Bronchial epithelial cell (primary cell): ENCODE measurements around the gene HOXD1. TPM values are rescaled to one million over a fixed set of nuclear protein-coding genes. Genes with fewer than 3 reads are reported as not detected.

Experiments
- DNase-seq: peaks from one replicate; pipeline ENCODE4 v3.0.0-alpha.2; 2010; ENCODE audit warnings: low read depth
- FAIRE-seq: peaks from 2 replicates; lab custom pipeline; 2011; peaks lifted over from hg19 to GRCh38; lab: Jason Lieb, UNC
- H3K27me3 ChIP-seq: 2 replicates; pipeline ENCODE4 v1.5.1; 2011; ENCODE audit warnings: low read length; ENCODE audit not compliant: control insufficient read depth, insufficient read depth
- H3K36me3 ChIP-seq: 2 replicates; pipeline ENCODE4 v1.5.1; 2011; ENCODE audit warnings: low read length; ENCODE audit not compliant: control insufficient read depth, insufficient read depth
- H3K4me3 ChIP-seq: 2 replicates; pipeline ENCODE4 v1.5.1; 2011; ENCODE audit warnings: mild to moderate bottlenecking, low read depth, low read length, control low read depth
- total RNA-seq: library from RNA; depleted of rRNA; stranded (reverse); fragments of >200 nt; gene quantifications from 2 replicates; pipeline ENCODE4 v1.2.1, GENCODE V29; 2014
- TF ChIP-seq, protein P1 (sequence below): IDR thresholded peaks from 2 replicates; pipeline ENCODE4 v1.5.1; 2011; ENCODE audit warnings: mild to moderate bottlenecking, moderate library complexity, low read length, control low read depth, inconsistent platforms; ENCODE audit not compliant: insufficient read depth, severe bottlenecking

The HOXD1 gene
- total RNA-seq, 1 donor from 2014 or later, result not detected

DNA sequence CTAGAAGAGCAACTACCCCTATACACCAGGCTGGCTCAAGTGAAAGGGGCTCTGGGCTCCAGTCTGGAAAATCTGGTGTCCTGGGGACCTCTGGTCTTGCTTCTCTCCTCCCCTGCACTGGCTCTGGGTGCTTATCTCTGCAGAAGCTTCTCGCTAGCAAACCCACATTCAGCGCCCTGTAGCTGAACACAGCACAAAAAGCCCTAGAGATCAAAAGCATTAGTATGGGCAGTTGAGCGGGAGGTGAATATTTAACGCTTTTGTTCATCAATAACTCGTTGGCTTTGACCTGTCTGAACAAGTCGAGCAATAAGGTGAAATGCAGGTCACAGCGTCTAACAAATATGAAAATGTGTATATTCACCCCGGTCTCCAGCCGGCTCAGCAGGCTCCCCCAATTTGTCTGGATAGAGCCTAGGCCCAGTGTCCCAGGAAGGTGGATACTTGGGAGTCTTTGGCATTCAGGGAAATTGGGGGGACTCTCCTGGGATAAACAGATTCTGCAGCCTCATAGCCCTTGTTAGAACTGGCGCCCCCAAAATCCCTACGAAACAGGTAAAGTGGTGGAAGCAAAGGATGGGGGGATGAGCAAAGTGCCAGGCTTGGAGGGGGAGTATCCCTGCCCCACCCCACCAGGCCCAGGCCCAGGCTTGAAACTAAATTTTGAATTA is 39.6 kb upstream of the HOXD1 start:
- TF ChIP-seq, protein P1, sequence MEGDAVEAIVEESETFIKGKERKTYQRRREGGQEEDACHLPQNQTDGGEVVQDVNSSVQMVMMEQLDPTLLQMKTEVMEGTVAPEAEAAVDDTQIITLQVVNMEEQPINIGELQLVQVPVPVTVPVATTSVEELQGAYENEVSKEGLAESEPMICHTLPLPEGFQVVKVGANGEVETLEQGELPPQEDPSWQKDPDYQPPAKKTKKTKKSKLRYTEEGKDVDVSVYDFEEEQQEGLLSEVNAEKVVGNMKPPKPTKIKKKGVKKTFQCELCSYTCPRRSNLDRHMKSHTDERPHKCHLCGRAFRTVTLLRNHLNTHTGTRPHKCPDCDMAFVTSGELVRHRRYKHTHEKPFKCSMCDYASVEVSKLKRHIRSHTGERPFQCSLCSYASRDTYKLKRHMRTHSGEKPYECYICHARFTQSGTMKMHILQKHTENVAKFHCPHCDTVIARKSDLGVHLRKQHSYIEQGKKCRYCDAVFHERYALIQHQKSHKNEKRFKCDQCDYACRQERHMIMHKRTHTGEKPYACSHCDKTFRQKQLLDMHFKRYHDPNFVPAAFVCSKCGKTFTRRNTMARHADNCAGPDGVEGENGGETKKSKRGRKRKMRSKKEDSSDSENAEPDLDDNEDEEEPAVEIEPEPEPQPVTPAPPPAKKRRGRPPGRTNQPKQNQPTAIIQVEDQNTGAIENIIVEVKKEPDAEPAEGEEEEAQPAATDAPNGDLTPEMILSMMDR, result no peak
- Histone ChIP-seq H3K36me3 (no peaks in the 10 kb centered on the region), H3K4me3 (no peak overlapping the region), H3K27me3 (peaks cover 74% of the 10 kb centered on the region)
- FAIRE-seq, result no peak
- DNase-seq, result no peak

DNA sequence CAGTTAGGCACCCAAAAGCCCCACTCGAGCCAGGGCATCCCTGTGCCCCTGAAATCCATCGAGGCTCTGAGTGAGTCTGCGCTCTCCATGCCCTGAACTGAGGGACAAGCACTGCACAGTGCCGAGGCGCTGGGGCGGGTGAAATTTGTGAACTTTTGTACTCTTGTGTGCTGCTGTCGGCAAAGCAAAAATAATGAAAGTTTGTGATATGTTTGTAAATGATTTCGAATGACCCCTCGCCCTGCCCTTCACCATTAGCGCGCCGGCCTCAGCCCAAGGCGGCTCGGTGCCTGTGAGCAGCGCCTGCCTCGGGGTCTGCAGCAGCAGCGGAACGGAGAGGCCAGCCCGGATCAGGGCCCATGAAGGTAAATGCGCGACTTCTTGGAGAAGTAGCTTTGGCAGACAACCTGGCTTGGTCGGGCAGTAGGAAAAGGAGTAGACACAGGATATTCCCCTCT is 39.0 kb upstream of the HOXD1 start:
- H3K36me3 ChIP-seq, result no peaks in the 10 kb centered on the region
- no peak for DNase-seq
- H3K4me3 ChIP-seq, result no peak overlapping the region
- TF ChIP-seq, protein P1, result no peak
- peaks cover 76% of the 10 kb centered on the region for H3K27me3 ChIP-seq
- FAIRE-seq, result no peak

DNA sequence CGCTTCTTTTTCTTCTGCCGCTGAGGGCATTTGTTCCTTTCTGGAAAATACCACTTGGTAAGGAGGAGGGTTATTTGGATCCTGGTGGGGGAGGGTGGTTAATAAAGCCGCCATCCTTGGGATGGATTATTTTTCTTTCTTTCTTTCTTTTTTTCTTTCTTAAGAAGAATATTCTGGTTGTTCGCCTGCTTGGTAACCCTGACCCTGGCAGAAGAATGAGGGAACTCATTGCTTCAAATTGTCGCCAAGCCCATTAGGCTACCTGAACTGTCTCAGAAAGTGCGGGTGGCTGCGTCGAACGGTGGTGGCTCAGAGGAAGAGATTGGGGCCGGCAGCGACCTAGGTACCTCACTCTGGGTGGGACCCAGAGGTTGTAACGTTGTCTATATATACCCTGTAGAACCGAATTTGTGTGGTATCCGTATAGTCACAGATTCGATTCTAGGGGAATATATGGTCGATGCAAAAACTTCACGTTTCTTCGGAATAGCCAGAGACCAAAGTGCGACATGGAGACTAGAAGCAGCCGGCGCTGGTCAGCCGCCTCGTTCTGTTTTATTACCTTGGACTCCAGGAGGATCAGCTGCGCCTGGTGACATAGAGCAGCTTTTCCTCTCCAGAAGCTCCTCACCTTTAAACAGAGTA is 38.4 kb upstream of the HOXD1 start:
- DNase-seq (no peak), FAIRE-seq (no peak)
- no peak overlapping the region for H3K4me3 ChIP-seq

DNA sequence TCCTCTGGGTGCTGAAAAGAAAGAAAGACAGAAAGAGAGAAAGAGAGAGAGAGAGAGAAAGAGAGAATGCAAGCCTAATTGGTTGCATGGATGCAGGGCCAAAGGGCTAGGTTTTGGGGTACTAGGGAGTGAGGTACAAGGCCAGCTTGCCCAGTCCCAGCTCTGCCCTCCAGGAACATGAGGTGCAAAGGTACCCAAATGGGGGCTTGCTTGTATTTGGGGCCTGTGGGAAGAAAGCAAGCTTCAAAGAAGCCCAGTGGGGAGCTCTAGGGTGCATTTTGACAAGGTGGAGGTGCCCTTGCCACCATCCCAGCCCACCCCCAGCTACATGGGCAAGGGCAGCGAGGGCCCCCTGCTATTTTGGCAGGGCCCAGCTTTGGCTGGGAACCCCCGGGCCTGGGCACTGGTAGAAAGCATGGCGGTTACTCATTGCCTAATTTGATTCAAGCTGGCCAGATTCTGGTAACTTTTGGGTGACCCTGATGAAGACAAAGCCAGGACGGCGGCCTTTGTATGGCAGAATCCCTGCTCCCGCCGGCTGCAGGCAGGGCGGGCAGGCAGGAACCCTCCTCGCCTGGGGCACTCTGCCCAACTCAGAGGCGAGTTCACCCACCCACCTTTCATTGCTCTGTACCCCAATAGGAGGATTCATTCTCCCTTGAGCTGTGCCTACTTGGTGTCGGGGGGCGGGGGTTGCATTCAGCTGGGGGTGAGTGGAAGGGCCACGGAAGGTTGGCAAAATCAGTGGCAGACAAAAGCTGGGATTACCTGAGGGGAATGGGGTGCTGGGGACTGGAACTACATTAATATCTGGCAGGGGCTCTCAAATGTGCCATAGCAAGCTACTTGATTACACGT is 37.7 kb upstream of the HOXD1 start:
- Histone ChIP-seq H3K27me3 (peaks cover 75% of the 10 kb centered on the region), H3K4me3 (no peak overlapping the region), H3K36me3 (no peaks in the 10 kb centered on the region)
- TF ChIP-seq, protein P1, result no peak
- FAIRE-seq (no peak), DNase-seq (no peak)

More for the DNA sequence above, 38.4 kb upstream of the HOXD1 start:
- H3K36me3 ChIP-seq, result no peaks in the 10 kb centered on the region
- TF ChIP-seq, protein P1, result no peak
- peaks cover 77% of the 10 kb centered on the region for H3K27me3 ChIP-seq

DNA sequence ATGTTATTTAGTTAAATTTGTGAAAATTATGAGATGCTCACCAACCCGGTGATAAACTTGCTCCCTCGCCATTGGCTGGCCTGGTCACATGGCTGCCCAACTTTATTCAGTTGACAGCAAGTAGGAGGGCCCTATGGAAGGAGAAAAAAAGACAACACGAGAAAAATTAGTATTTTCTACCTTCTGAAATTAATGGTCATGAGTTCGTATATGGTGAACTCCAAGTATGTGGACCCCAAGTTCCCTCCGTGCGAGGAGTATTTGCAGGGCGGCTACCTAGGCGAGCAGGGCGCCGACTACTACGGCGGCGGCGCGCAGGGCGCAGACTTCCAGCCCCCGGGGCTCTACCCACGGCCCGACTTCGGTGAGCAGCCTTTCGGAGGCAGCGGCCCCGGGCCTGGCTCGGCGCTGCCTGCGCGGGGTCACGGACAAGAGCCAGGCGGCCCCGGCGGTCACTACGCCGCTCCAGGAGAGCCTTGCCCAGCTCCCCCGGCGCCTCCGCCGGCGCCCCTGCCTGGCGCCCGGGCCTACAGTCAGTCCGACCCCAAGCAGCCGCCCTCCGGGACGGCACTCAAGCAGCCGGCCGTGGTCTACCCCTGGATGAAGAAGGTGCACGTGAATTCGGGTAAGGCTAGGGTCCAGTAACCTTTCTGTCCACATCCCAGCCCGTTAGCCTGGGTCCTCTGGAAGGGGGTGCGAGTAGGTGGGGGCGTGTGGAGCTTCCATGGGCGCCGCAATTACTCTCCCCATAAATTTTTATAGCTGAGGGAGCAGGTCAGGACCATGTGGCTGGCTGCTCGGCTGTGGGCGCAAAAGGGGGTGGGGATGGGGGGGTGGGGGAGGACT is 36.8 kb upstream of the HOXD1 start, which contains the start of gene HOXD4:
Gene HOXD4, plus strand, starts transcription at position 109 of the 846 bp plus-strand sequence. Its CDS starts 84 bp downstream, at position 193.
- DNase-seq (no peak), FAIRE-seq (no peak)
- TF ChIP-seq, protein P1, result no peak
- Histone ChIP-seq H3K4me3 (no peak within 1 kb of the TSS), H3K36me3 (no peaks in the 10 kb centered on the region), H3K27me3 (peaks cover 75% of the 10 kb centered on the region)
